C4-2B (cell line): ENCODE data around the gene TAS2R14.

Experiments used
- CTCF ChIP-seq: fragments of 450-650 bp; conservative IDR thresholded peaks from 2 replicates; pipeline ENCODE4 v1.5.1; 2017; ENCODE audit warnings: mild to moderate bottlenecking
- ZFX ChIP-seq: fragments of 450-650 bp; IDR thresholded peaks from 2 replicates; pipeline ENCODE4 v1.6.1; 2017

- TF ChIP-seq CTCF (no peak), ZFX (no peak)
Measured at GRCh38 chr12:10900530-10900929, 38.5 kb downstream of the TAS2R14 start.
